WTC11 (cell line): Measurements from ENCODE around the gene EVA1C. TPM values are rescaled to one million over a fixed set of nuclear protein-coding genes. Genes with fewer than 3 reads are reported as not detected.

ENCODE experiments used
- ATAC-seq: fragments of 200-7000 bp; cut with Tn5 transposase; 2 replicates; pipeline ENCODE4 v1.10.0; 2021; ENCODE audit warnings: mild to moderate bottlenecking, moderate library complexity
- CTCF ChIA-PET: fragments of 300-600 bp; sonication (Branson Sonifier 250); formaldehyde crosslinking; loops from one replicate; lab custom pipeline; 2021; ENCODE audit warnings: antibody characterized with exemption; lab: Charles Lee
- POLR2A ChIA-PET: fragments of 350-600 bp; sonication (Branson Sonifier 250); formaldehyde crosslinking; loops from one replicate; lab custom pipeline; 2021; ENCODE audit warnings: antibody characterized with exemption; lab: Charles Lee
- DNase-seq: peaks from one replicate; pipeline ENCODE4 v3.0.0; 2021; ENCODE audit warnings: low spot score
- H3K27ac Mint-ChIP-seq: 2 replicates; pipeline ENCODE4 v1.8.0; 2021; ENCODE audit warnings: mixed read lengths
- H3K27me3 Mint-ChIP-seq: 2 replicates; pipeline ENCODE4 v1.8.0; 2021; ENCODE audit warnings: low read depth, mild to moderate bottlenecking, moderate library complexity, mixed read lengths
- H3K36me3 Mint-ChIP-seq: 2 replicates; pipeline ENCODE4 v1.8.0; 2021; ENCODE audit warnings: mixed read lengths
- H3K4me1 Mint-ChIP-seq: 2 replicates; pipeline ENCODE4 v1.8.0; 2022; ENCODE audit warnings: mixed read lengths
- H3K4me3 Mint-ChIP-seq: 2 replicates; pipeline ENCODE4 v1.8.0; 2021; ENCODE audit warnings: mild to moderate bottlenecking, moderate library complexity, mixed read lengths
- H3K9me3 Mint-ChIP-seq: 2 replicates; pipeline ENCODE4 v1.8.0; 2021; ENCODE audit warnings: mixed read lengths
- CREB1 ChIP-seq: sonication (generic); formaldehyde crosslinking; IDR thresholded peaks from 2 replicates; pipeline ENCODE4 v1.8.0; 2023; ENCODE audit warnings: mild to moderate bottlenecking, missing genetic modification reagents
- ERG ChIP-seq: fragments of 250-450 bp; sonication (Bioruptor Pico); IDR thresholded peaks from 2 replicates; pipeline ENCODE4 v1.8.0; 2021; ENCODE audit warnings: mild to moderate bottlenecking
- ETV6 ChIP-seq: sonication (generic); formaldehyde crosslinking; IDR thresholded peaks from 2 replicates; pipeline ENCODE4 v1.8.1; 2022; ENCODE audit warnings: mild to moderate bottlenecking, missing genetic modification reagents
- FOXP1 ChIP-seq: sonication (generic); formaldehyde crosslinking; IDR thresholded peaks from 2 replicates; pipeline ENCODE4 v1.8.0; 2022; ENCODE audit warnings: missing genetic modification reagents, mild to moderate bottlenecking, moderate library complexity, borderline replicate concordance
- FOXP4 ChIP-seq: sonication (generic); formaldehyde crosslinking; IDR thresholded peaks from 2 replicates; pipeline ENCODE4 v1.8.0; 2022; ENCODE audit warnings: mild to moderate bottlenecking, missing genetic modification reagents
- GABPB1 ChIP-seq: sonication (generic); formaldehyde crosslinking; IDR thresholded peaks from 2 replicates; pipeline ENCODE4 v1.8.1; 2023; ENCODE audit warnings: mild to moderate bottlenecking, missing genetic modification reagents
- GRHL2 ChIP-seq: fragments of 250-450 bp; sonication (Bioruptor Pico); IDR thresholded peaks from 2 replicates; pipeline ENCODE4 v1.8.0; 2022; ENCODE audit warnings: mild to moderate bottlenecking, moderate library complexity; ENCODE audit not compliant: insufficient replicate concordance, severe bottlenecking
- GTF2I ChIP-seq: fragments of 250-450 bp; sonication (Bioruptor Pico); conservative IDR thresholded peaks from 2 replicates; pipeline ENCODE4 v1.4.0; 2021; ENCODE audit warnings: mild to moderate bottlenecking
- IRF2 ChIP-seq: sonication (generic); formaldehyde crosslinking; IDR thresholded peaks from 2 replicates; pipeline ENCODE4 v1.8.0; 2022; ENCODE audit warnings: low read depth, missing genetic modification reagents, borderline replicate concordance
- KAT7 ChIP-seq: sonication (generic); formaldehyde crosslinking; IDR thresholded peaks from 2 replicates; pipeline ENCODE4 v1.8.1; 2023; ENCODE audit warnings: missing genetic modification reagents, mild to moderate bottlenecking, borderline replicate concordance
- MXD4 ChIP-seq: fragments of 250-450 bp; sonication (Bioruptor Pico); IDR thresholded peaks from 2 replicates; pipeline ENCODE4 v1.8.0; 2021; ENCODE audit warnings: mild to moderate bottlenecking, moderate library complexity, borderline replicate concordance
- MYBL2 ChIP-seq: sonication (generic); formaldehyde crosslinking; IDR thresholded peaks from 2 replicates; pipeline ENCODE4 v1.8.1; 2023; ENCODE audit warnings: mild to moderate bottlenecking, moderate library complexity, missing genetic modification reagents
- NFYB ChIP-seq: sonication (generic); formaldehyde crosslinking; conservative IDR thresholded peaks from 2 replicates; pipeline ENCODE4 v1.8.0; 2022; ENCODE audit warnings: low read depth, missing genetic modification reagents
- NR2C2 ChIP-seq: sonication (generic); formaldehyde crosslinking; IDR thresholded peaks from 2 replicates; pipeline ENCODE4 v1.8.0; 2022; ENCODE audit warnings: mild to moderate bottlenecking, missing genetic modification reagents
- NR3C1 ChIP-seq: sonication (generic); formaldehyde crosslinking; conservative IDR thresholded peaks from 2 replicates; pipeline ENCODE4 v1.8.1; 2023; ENCODE audit warnings: low read depth, mild to moderate bottlenecking, missing genetic modification reagents
- OVOL2 ChIP-seq: fragments of 250-450 bp; sonication (Bioruptor Pico); IDR thresholded peaks from 2 replicates; pipeline ENCODE4 v1.9.0; 2021; ENCODE audit warnings: mild to moderate bottlenecking, borderline replicate concordance
- PRRX2 ChIP-seq: fragments of 250-450 bp; sonication (Bioruptor Pico); IDR thresholded peaks from 2 replicates; pipeline ENCODE4 v1.8.0; 2021; ENCODE audit warnings: mild to moderate bottlenecking
- ZMAT4 ChIP-seq: fragments of 250-450 bp; sonication (Bioruptor Pico); IDR thresholded peaks from 2 replicates; pipeline ENCODE4 v1.9.0; 2021; ENCODE audit warnings: mild to moderate bottlenecking
- ZNF396 ChIP-seq: fragments of 250-450 bp; sonication (Bioruptor Pico); IDR thresholded peaks from 2 replicates; pipeline ENCODE4 v1.8.0; 2021; ENCODE audit warnings: mild to moderate bottlenecking, moderate library complexity, borderline replicate concordance
- ZNF671 ChIP-seq: fragments of 250-450 bp; sonication (Bioruptor Pico); IDR thresholded peaks from 2 replicates; pipeline ENCODE4 v1.8.0; 2021; ENCODE audit warnings: mild to moderate bottlenecking
- total RNA-seq: library from RNA; stranded (reverse); gene quantifications from 3 replicates; pipeline ENCODE4 v1.2.3, GENCODE V29; 2021
- TF ChIP-seq, protein P1 (sequence below): sonication (generic); formaldehyde crosslinking; conservative IDR thresholded peaks from 2 replicates; pipeline ENCODE4 v1.8.1; 2023; ENCODE audit warnings: mild to moderate bottlenecking, low read depth, missing genetic modification reagents, moderate library complexity
- TF ChIP-seq, protein P2 (sequence below): fragments of 250-450 bp; sonication (Bioruptor Pico); IDR thresholded peaks from 2 replicates; pipeline ENCODE4 v1.9.0; 2021; ENCODE audit warnings: moderate library complexity, mild to moderate bottlenecking, inconsistent platforms, borderline replicate concordance

Gene EVA1C
- total RNA-seq, 1 experiment from 2014 or later, result 3.1 TPM

DNA sequence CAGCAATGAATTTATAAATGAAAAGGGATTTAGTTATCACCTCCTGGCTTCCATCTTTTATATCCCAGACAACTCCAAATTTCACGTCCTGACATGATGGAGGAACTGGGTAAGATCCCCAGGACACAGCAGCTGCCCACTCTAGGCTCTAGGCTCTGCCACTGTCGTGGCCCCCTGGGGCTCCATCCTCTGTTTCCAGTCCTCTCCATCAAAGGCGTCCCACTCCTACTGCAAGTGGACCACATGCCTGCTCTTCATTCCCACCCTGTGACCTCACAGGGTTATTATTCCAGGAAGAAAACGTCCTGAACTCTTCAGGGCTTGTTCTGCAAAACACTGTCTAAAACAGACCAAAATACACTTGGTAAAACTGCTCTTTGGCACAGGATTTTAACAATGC lies 31.6 kb upstream of the EVA1C start (continued):
- TF ChIP-seq, protein P1, sequence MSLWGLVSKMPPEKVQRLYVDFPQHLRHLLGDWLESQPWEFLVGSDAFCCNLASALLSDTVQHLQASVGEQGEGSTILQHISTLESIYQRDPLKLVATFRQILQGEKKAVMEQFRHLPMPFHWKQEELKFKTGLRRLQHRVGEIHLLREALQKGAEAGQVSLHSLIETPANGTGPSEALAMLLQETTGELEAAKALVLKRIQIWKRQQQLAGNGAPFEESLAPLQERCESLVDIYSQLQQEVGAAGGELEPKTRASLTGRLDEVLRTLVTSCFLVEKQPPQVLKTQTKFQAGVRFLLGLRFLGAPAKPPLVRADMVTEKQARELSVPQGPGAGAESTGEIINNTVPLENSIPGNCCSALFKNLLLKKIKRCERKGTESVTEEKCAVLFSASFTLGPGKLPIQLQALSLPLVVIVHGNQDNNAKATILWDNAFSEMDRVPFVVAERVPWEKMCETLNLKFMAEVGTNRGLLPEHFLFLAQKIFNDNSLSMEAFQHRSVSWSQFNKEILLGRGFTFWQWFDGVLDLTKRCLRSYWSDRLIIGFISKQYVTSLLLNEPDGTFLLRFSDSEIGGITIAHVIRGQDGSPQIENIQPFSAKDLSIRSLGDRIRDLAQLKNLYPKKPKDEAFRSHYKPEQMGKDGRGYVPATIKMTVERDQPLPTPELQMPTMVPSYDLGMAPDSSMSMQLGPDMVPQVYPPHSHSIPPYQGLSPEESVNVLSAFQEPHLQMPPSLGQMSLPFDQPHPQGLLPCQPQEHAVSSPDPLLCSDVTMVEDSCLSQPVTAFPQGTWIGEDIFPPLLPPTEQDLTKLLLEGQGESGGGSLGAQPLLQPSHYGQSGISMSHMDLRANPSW (CRISPR knock-in tag), result no peak
- TF ChIP-seq KAT7, result no peak
- no peak for TF ChIP-seq ZNF396 (CRISPR knock-in tag)
- TF ChIP-seq ZMAT4 (CRISPR knock-in tag), result no peak
- no peak for TF ChIP-seq NR2C2
- no peak for TF ChIP-seq GABPB1 (CRISPR knock-in tag)

- H3K9me3 Mint-ChIP-seq, result no peaks in the 10 kb centered on the region
- no peaks in the 10 kb centered on the region for H3K27me3 Mint-ChIP-seq
- no peak for DNase-seq
- H3K4me1 Mint-ChIP-seq, result no peaks in the 10 kb centered on the region
- H3K4me3 Mint-ChIP-seq, result no peak overlapping the region
- ATAC-seq, result no peak
- H3K27ac Mint-ChIP-seq, result no peak overlapping the region
- CTCF ChIA-PET, result no interaction called here
- POLR2A ChIA-PET, result no interaction called here
- H3K36me3 Mint-ChIP-seq, result peaks cover 84% of the 10 kb centered on the region
- TF ChIP-seq GRHL2 (CRISPR knock-in tag), result no peak
- no peak for TF ChIP-seq MXD4
- no peak for TF ChIP-seq NR3C1 (CRISPR knock-in tag)
- TF ChIP-seq GABPB1 (CRISPR knock-in tag), result no peak
- no peak for TF ChIP-seq OVOL2 (CRISPR knock-in tag)
- no peak for TF ChIP-seq ZMAT4 (CRISPR knock-in tag)
- TF ChIP-seq ZNF671 (CRISPR knock-in tag), result no peak
- TF ChIP-seq, protein P1 (CRISPR knock-in tag), result no peak
- no peak for TF ChIP-seq ETV6 (CRISPR knock-in tag)
- no peak for TF ChIP-seq KAT7
Measured at GRCh38 chr21:32381571-32381970, 30.9 kb upstream of the EVA1C start.

DNA sequence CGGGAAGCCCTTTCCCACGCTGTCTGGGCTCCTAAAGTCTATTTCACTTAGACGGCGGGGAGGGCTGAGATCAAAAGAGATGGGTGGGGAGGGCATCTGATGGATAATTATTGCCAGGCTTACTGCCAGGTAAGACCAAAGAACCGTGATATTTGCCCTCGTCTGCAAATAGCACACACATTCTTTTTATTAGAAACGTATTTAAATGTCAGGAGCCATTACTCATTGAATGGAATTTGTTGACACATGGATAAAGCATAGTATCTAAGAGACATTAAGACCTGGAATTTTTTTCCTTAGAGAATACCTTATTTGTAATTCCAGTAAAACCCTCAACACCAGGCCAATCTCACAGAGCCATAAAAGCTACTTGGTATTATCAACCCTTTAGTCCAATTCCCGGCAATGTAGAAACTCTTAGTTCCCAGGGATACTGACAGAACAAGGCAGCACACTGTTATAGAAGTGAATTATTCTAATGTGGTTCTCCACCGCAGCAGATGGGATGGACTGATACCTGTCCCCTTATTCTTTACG lies 30.3 kb upstream of the EVA1C start:
- DNase-seq (no peak), ATAC-seq (no peak)
- no peaks in the 10 kb centered on the region for H3K27me3 Mint-ChIP-seq
- H3K4me1 Mint-ChIP-seq, result 0 out of 2 replicates have a peak, but pooled peaks cover 4% of the 10 kb centered on the region
- H3K36me3 Mint-ChIP-seq, result peaks cover 78% of the 10 kb centered on the region
- TF ChIP-seq PRRX2 (CRISPR knock-in tag) (no peak), FOXP1 (CRISPR knock-in tag) (no peak), FOXP4 (CRISPR knock-in tag) (no peak), CREB1 (CRISPR knock-in tag) (no peak), IRF2 (no peak), GTF2I (CRISPR knock-in tag) (no peak), OVOL2 (CRISPR knock-in tag) (no peak), MYBL2 (no peak), ERG (CRISPR knock-in tag) (no peak), NFYB (no peak)
- TF ChIP-seq, protein P2, sequence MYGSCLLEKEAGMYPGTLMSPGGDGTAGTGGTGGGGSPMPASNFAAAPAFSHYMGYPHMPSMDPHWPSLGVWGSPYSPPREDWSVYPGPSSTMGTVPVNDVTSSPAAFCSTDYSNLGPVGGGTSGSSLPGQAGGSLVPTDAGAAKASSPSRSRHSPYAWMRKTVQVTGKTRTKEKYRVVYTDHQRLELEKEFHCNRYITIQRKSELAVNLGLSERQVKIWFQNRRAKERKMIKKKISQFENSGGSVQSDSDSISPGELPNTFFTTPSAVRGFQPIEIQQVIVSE, result no peak
- H3K9me3 Mint-ChIP-seq, result no peaks in the 10 kb centered on the region
- no peak overlapping the region for H3K27ac Mint-ChIP-seq
- ChIA-PET CTCF (interaction anchor here (0.9 kb wide), 1 partner anchor 219 kb away, joined by 3 read pairs; no protein-coding TSS in a partner anchor), POLR2A (no interaction called here)
- H3K4me3 Mint-ChIP-seq, result no peak overlapping the region
